Measurements from ENCODE around the gene ZFHX3.

ZFHX3 gene

GRCh38 chr16:72977127-72977526 is 70.8 kb downstream of the ZFHX3 start:
- DNase-seq (ENCODE audit: low read depth): no peak

- DNase-seq (ENCODE audit: low read depth): no peak
These were observed 71.4 kb downstream of the ZFHX3 start for GRCh38 chr16:72976438-72977064.

GRCh38 chr16:72975809-72976437 is 72.0 kb downstream of the ZFHX3 start:
- no peak for DNase-seq (ENCODE audit: low read depth)

- no peak for DNase-seq (ENCODE audit: low read depth)
These were observed 73.7 kb downstream of the ZFHX3 start for GRCh38 chr16:72974142-72974769.

GRCh38 chr16:72972878-72973571 is 74.9 kb downstream of the ZFHX3 start:
- DNase-seq (ENCODE audit: low read depth): no peak

- no peak for DNase-seq (ENCODE audit: low read depth)
These were observed 76.6 kb downstream of the ZFHX3 start for GRCh38 chr16:72971370-72971769.

GRCh38 chr16:72970656-72971055 is 77.3 kb downstream of the ZFHX3 start:
- no peak for DNase-seq (ENCODE audit: low read depth)

GRCh38 chr16:72969812-72970211 is 78.1 kb downstream of the ZFHX3 start:
- no peak for DNase-seq (ENCODE audit: low read depth)

GRCh38 chr16:72969146-72969545 is 78.8 kb downstream of the ZFHX3 start:
- DNase-seq (ENCODE audit: low read depth): no peak

- DNase-seq (ENCODE audit: low read depth): no peak
These were observed 80.0 kb downstream of the ZFHX3 start for GRCh38 chr16:72967941-72968340.

GRCh38 chr16:72963533-72964315 is 84.2 kb downstream of the ZFHX3 start:
- no peak for DNase-seq (ENCODE audit: low read depth)

- DNase-seq (ENCODE audit: low read depth): no peak
These were observed 85.6 kb downstream of the ZFHX3 start for GRCh38 chr16:72962347-72962746.

- no peak for DNase-seq (ENCODE audit: low read depth)
These were observed 86.1 kb downstream of the ZFHX3 start for GRCh38 chr16:72961863-72962262.

- DNase-seq (ENCODE audit: low read depth): no peak
These were observed 86.7 kb downstream of the ZFHX3 start for GRCh38 chr16:72961115-72961832.

GRCh38 chr16:72960101-72960500 is 87.8 kb downstream of the ZFHX3 start:
- DNase-seq (ENCODE audit: low read depth): no peak

GRCh38 chr16:72959301-72959996 is 88.5 kb downstream of the ZFHX3 start:
- DNase-seq (ENCODE audit: low read depth): no peak

- no peak for DNase-seq (ENCODE audit: low read depth)
These were observed 89.3 kb downstream of the ZFHX3 start for GRCh38 chr16:72958522-72959076.

GRCh38 chr16:72957303-72958277 is 90.3 kb downstream of the ZFHX3 start:
- DNase-seq (ENCODE audit: low read depth): no peak

Measured in T follicular helper cell (primary cell).